HEK293T (cell line): ENCODE results near the gene CCDC40.

Experiments
- ARNT ChIP-seq: fragments of 450-650 bp; IDR thresholded peaks from 2 replicates; pipeline ENCODE4 v1.6.1; 2017; ENCODE audit warnings: mild to moderate bottlenecking
- BHLHE40 ChIP-seq: fragments of 450-650 bp; IDR thresholded peaks from 2 replicates; pipeline ENCODE4 v1.6.1; 2016; ENCODE audit warnings: mild to moderate bottlenecking, moderate library complexity, borderline replicate concordance
- CTBP1 ChIP-seq: fragments of 450-650 bp; IDR thresholded peaks from 2 replicates; pipeline ENCODE4 v1.6.1; 2016; ENCODE audit warnings: borderline replicate concordance
- FOXA1 ChIP-seq: fragments of 450-650 bp; IDR thresholded peaks from 2 replicates; pipeline ENCODE4 v1.6.1; 2016; ENCODE audit warnings: mild to moderate bottlenecking
- FOXK2 ChIP-seq: fragments of 450-650 bp; IDR thresholded peaks from 2 replicates; pipeline ENCODE4 v1.6.1; 2016; ENCODE audit warnings: mild to moderate bottlenecking
- FOXM1 ChIP-seq: fragments of 450-650 bp; IDR thresholded peaks from 2 replicates; pipeline ENCODE4 v1.6.1; 2017; ENCODE audit warnings: mild to moderate bottlenecking, borderline replicate concordance
- LEF1 ChIP-seq: fragments of 450-650 bp; IDR thresholded peaks from 2 replicates; pipeline ENCODE4 v1.6.1; 2017; ENCODE audit warnings: mild to moderate bottlenecking, borderline replicate concordance
- NFRKB ChIP-seq: fragments of 450-650 bp; IDR thresholded peaks from 2 replicates; pipeline ENCODE4 v1.6.1; 2016; ENCODE audit warnings: mild to moderate bottlenecking, moderate library complexity
- ZNF384 ChIP-seq: fragments of 450-650 bp; IDR thresholded peaks from 2 replicates; pipeline ENCODE4 v1.6.1; 2016

DNA sequence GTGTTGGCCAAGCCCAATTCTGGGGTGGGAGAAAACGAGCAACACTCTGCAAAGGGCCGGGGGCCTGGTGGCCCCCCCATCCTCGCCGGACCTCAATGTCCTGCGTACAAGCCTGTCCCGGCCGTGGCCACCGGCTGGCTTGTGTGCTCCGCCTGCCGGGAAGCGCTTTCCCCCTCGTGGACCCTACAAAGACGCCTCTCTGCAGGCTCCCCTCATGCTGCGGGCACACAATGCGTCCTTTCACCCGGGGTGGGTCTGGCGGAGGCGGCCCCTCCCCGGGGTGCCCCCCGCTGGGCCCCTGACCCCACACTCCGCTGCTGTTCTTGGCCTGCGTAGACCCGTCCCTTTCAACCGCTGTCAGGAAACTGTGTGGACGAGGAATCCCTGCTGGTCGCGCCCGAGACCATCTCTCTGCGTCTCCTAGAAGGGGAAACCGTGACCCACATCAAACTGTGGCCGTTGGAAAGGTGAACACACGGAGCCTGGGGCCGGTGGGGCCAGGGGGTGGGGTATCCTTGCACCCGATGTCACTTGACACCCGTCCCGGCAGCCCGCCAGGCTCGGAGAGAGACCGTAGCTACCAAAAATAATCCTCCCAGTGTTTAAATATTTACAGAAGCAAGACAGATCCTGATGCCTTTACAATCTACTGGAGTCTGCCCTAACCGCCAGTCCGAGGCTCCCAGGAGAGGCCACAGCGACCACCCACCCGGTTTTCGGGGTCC lies 44.4 kb upstream of the CCDC40 start:
- TF ChIP-seq FOXM1: no peak
- TF ChIP-seq BHLHE40: no peak
- TF ChIP-seq FOXA1: no peak
- TF ChIP-seq FOXK2: no peak
- TF ChIP-seq LEF1: no peak
- TF ChIP-seq ZNF384: no peak
- TF ChIP-seq NFRKB: no peak
- no peak for TF ChIP-seq CTBP1
- TF ChIP-seq ARNT: no peak
